HEK293T (cell line): ENCODE results near the gene TIMM22.

Experiments
- ARNT ChIP-seq: fragments of 450-650 bp; IDR thresholded peaks from 2 replicates; pipeline ENCODE4 v1.6.1; 2017; ENCODE audit warnings: mild to moderate bottlenecking
- BHLHE40 ChIP-seq: fragments of 450-650 bp; IDR thresholded peaks from 2 replicates; pipeline ENCODE4 v1.6.1; 2016; ENCODE audit warnings: mild to moderate bottlenecking, moderate library complexity, borderline replicate concordance
- ELF4 ChIP-seq: fragments of 450-650 bp; IDR thresholded peaks from 2 replicates; pipeline ENCODE4 v1.6.1; 2017; ENCODE audit warnings: antibody characterized with exemption
- FOXA1 ChIP-seq: fragments of 450-650 bp; IDR thresholded peaks from 2 replicates; pipeline ENCODE4 v1.6.1; 2016; ENCODE audit warnings: mild to moderate bottlenecking
- FOXK2 ChIP-seq: fragments of 450-650 bp; IDR thresholded peaks from 2 replicates; pipeline ENCODE4 v1.6.1; 2016; ENCODE audit warnings: mild to moderate bottlenecking
- NFRKB ChIP-seq: fragments of 450-650 bp; IDR thresholded peaks from 2 replicates; pipeline ENCODE4 v1.6.1; 2016; ENCODE audit warnings: mild to moderate bottlenecking, moderate library complexity
- SP1 ChIP-seq: fragments of 450-650 bp; IDR thresholded peaks from 2 replicates; pipeline ENCODE4 v1.6.1; 2017
- SUZ12 ChIP-seq: fragments of 450-650 bp; IDR thresholded peaks from 2 replicates; pipeline ENCODE4 v1.6.1; 2016; ENCODE audit warnings: mild to moderate bottlenecking
- TF ChIP-seq, protein P1 (sequence below): fragments of 450-650 bp; IDR thresholded peaks from 2 replicates; pipeline ENCODE4 v1.6.1; 2016

DNA sequence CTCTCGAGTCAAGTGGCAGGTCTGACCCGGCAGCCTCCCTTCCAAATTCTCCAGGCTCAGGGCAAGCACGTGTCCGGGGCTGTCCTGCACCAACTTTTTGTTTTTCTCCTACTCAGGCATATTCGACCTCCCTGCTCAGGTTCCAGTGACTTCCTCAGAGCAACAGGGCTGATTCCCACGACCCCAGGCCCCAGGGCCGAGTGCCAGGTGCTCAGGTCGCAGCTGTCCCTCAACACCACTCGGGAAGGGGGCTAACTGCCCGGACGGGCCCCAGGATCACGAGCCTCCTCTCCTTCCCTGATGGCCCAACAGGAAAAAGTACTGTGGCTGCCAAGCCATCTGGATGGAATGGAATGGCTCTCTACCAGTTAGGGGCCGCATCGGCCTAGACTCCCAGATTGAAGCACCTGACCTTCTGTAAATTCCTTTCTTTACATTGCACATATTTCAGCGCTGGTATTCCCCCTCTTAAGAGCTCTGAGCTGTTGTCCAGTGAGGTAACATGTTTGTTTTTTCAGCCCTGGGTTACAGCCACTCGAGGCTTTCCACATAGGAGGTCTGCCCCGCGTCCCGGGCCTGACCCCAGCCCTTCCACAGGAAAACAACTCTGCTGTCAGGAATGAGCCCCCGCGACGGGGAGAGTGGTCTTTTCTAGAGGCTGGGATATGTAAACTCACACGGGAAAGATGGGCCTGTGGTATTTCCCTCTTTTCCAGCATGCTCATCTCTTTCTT lies 42.3 kb upstream of the TIMM22 start:
- TF ChIP-seq, protein P1, sequence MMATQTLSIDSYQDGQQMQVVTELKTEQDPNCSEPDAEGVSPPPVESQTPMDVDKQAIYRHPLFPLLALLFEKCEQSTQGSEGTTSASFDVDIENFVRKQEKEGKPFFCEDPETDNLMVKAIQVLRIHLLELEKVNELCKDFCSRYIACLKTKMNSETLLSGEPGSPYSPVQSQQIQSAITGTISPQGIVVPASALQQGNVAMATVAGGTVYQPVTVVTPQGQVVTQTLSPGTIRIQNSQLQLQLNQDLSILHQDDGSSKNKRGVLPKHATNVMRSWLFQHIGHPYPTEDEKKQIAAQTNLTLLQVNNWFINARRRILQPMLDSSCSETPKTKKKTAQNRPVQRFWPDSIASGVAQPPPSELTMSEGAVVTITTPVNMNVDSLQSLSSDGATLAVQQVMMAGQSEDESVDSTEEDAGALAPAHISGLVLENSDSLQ, result no peak
- TF ChIP-seq ARNT (no peak), ELF4 (no peak), FOXA1 (no peak), SP1 (no peak), SUZ12 (no peak), NFRKB (no peak), BHLHE40 (no peak), FOXK2 (no peak)
